Fibroblast of skin of left quadriceps (primary cell): Measurements from ENCODE around the gene SEC63.
A peak's percentile ranks its signal among the peaks of the same experiment; 100 is the strongest.
"Not testable (repeated sequence)": the region's sequence is repeated elsewhere in the genome, so short reads cannot be mapped to it uniquely, and the experiment has no call there.

Source experiments
- DNase-seq, 2 experiments: peaks; one replicate each; pipeline ENCODE4 v3.0.0-alpha.2; 2013; ENCODE audit warnings: low read depth in 2 of 2

SEC63 gene

GRCh38 chr6:107957909-107958688 is at the start of gene SEC63:
Gene SEC63 (minus strand): TSS chr6:107958208. CDS start chr6:107958009, 199 bp downstream.
- DNase-seq = peak; percentile 94 to 95

DNA sequence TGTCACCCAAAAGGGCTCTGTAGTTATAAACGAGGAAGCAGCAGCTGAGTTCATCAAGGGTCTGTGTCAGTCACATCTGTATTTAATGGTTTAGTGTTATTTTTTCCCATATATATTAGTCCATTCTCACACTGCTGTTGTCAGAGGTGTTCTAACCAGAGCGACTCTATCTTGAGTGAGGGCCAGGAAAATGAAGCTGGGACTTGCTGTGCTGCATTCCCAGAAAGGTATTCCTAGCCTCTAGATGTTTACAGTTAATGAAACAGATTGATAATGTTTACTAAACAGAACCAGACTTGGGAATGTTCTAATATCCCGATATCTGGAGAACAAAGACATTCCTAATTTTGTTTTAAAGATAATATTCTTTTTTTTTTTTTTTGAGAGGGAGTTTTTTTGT is 48.0 kb upstream of the SEC63 start:
- DNase-seq = no peak

DNA sequence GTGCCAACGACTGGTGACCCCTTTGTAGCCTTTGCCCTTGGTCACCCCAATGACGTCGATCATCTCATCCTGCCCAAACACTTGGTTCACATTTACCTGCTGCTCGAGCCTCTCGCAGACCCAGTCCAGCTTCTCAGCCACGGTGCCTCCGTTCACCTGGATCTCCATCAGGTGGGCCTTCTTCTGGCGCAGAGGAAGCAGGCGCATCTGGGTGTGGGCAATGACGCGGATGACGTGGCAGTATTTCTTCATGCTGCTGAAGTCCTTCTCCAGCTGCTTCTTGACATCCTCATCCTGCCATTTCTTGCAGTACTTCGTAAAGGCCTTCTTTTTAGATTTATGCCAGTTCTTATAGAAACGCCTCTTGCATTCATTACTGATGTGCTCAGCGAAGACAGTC is 46.9 kb upstream of the SEC63 start:
- no peak for DNase-seq

DNA sequence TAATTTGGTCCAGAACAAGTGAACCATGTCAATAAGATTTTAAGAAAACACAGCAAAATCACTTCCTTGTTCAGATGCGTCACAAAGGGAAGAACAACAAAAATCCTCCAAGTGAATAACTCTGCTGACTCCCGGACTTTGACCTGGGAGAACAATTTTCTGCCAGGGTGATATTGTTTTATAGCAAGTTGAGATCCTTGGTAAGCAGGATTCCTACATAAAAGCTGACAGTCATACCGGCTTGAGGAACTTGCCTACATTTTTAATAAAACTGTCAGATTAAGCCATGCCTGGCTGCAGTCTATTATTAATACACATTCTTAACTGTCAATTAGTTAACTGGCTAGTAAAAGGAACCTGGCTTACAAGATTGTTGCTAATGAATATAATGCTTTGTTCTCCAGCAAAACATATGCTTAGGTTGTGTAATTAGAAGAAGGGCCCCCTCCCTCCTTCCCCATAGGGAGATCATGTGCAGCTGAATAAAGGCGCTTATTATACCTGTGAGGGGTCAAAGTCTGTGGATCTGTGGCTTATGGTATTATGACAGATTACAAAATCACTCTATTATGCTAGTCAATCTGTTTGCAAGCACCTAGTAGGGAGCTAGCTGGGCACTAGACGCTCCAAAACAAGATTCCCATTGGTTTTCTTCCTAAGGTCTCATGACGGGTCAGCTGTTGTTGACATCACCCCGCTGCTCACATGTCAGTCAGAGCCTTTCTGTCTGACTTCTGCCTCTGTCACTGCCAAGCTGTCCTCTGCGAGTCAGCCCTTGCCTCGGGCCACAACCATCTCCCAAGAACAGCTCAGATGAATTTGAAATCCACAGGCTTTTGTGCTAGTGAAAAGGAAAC is 44.6 kb upstream of the SEC63 start:
- no peak for DNase-seq

GRCh38 chr6:108001696-108002231 is 43.8 kb upstream of the SEC63 start:
- DNase-seq = no peak

DNA sequence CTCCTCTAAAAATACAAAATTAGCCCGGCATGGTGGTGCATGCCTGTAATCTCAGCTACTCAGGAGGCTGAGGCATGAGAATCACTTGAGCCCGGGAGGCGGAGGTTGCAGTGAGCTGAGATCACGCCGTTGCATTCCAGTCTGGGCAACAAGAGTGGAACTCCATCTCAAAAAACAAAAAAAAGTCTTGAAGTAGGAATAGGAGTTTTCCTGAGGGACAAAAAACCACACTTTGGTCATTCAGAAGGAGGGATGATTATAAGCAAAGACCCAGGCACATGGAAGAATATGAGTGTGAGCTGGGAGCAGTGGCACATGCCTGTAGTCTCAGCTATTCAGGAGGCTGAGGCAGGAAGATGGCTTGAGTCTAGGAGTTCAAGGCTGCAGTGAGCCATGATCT is 42.3 kb upstream of the SEC63 start:
- not testable (repeated sequence) for DNase-seq

DNA sequence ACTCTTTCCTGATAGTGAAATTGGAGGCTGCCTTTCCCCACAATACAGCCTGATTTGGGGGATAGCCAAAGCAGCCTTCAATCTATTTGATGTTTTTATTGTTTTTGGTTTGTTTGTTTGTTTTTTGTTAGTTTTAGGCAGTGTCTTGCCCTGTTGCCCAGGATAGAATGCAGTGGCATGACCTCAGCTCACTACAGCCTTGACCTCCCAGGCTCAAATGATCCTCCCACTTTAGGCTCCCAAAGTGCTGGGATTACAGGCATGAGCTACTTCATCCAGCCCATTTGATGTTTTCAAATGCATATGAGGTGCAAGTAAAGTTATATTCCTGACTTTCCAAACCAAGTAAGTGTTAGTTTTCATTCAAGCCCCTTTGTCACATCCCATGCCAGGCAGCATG is 41.3 kb upstream of the SEC63 start:
- DNase-seq = no peak

- DNase-seq = no peak
These were observed 34.0 kb upstream of the SEC63 start for GRCh38 chr6:107991772-107992550.

DNA sequence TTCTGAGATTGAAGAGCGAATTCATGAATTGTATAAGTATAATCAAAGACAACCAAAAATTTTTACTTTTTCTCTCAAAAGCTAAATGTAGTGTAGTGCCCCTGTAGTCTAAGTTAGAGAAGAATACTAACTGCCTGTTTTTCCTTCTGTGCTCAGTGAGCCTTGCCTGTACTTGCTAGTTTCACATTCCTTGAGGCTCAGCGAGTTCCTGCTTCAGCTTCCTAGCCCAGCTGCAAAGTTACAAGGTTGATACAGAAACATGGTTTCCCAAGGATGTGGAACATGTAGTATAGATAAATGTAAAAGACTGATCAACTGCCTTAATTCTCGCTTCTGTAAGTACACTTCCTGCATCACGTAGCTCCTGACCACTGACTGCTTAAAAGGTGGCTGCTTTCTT is 33.1 kb upstream of the SEC63 start:
- DNase-seq = no peak

- DNase-seq = not testable (repeated sequence)
These were observed 32.6 kb upstream of the SEC63 start for GRCh38 chr6:107990587-107990986.

DNA sequence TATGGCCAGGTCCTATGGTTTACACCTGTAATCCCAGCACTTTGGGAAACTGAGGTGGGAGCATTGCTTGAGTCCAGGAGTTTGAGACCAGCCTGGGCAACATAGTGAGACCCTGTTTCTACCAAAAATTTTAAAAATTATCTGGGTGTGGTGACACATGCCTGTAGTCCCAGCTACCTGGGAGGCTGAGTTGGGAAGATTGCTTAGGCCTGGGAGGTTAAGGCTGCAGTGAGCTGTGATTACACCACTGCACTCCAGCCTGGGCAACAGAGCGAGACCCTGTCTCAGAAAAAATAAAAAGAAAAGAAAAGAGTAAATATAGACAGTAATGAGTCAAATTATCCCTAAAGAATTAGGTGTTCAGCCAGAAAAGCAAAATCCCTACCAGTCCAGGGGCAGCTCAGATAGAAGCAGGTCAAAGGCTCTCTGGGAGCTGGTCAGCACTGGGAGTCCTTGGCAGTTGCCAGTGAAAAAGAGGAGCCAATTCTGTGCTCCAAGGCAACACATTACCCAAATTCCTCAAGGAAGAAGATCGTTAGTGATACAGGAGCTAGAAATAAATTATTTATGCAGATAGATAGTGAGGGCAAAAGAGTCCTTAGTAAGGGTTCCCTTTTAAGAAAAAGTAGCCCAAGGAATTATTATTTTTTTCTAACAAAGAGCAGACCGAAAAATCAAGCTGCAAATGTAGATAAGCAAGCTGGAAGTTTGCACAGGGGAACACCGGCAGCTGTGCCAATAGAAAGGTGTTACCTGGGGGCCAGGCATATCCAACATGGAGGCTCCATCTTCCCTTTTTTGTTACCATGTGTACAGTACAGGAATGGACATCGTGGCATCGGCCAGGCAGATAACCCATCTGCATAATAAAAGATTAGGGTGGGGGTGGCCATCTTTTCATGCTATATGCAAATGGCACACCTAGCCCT is 31.4 kb upstream of the SEC63 start:
- no peak for DNase-seq

DNA sequence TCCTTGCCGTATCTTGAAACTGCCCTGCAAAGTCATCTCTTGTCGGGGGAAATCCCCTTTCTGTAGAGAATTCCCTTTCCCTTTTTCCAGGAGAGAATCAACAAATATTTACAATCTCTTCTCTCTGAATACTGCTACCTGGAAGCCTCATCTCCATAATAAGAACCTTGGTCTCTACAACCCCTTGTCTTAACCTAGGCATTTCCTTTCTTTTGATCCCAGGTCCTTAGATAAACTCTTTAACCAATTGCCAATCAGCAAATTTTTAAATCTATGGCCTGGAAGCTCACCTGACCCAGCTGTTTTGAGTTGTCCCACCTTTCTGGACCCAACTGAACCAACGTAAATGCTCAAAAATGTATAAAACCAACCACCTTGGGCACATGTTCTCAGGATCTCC is 30.6 kb upstream of the SEC63 start:
- DNase-seq = no peak

DNA sequence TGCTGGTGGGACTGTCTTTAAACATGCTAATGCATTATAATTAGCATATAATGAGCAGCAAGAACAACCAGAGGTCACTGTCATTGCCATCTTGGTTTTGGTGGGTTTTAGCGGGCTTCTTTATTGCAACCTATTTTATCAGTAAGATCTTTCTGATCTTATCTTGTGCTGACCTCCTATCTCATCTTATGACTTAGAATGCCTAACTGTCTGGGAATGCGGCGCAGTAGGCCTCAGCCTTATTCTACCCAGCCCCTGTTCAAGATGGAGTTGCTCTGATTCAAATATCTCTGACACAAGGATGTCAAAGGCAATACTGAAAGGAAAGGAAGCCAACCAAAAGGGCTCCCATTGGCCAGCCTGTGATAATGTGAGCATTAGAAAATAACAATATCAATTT is 29.8 kb upstream of the SEC63 start:
- no peak for DNase-seq

GRCh38 chr6:107985701-107986100 is 27.7 kb upstream of the SEC63 start:
- DNase-seq = no peak

DNA sequence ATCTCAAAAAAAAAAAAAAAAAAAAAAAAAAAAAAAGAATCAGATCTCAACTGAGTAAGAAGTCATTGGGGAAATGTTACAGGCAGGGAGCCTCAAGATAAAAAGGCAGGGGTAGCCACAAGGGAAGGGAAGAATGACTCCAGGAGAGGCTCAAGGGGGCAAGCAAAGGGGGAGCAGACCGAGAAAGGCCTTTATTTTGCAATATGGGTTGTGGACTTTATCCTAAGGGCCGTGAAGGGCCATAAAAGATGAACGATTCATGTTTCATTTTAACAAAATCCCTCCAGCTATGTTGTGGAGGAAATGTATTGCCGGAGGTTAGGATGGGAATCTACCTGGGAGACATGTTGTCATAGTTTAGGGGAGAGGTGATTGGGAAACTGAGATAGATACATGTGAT is 25.8 kb upstream of the SEC63 start:
- no peak for DNase-seq

DNA sequence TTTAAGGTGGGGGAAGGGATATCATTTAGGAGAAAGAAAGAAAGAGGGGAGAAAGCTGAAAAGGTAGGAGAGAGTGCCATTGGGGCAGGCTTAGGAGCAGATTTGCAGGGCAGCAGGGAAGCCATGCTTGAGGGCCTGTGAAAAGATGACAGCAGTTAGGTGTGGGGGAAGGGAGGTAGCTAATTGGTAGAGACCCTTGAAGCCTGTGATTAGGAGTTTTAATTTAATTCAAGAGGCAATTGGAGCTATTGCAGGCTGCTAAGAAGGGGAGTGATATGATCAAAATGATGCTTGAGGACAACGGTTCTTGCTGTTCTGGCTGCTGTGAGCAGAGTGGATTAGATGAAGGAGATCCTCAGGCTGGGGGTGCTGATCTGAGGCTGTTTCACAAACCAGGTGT is 24.5 kb upstream of the SEC63 start:
- no peak for DNase-seq

- no peak for DNase-seq
These were observed 23.7 kb upstream of the SEC63 start for GRCh38 chr6:107981695-107982094.

GRCh38 chr6:107977283-107977682 is 19.3 kb upstream of the SEC63 start:
- DNase-seq = no peak

GRCh38 chr6:107976155-107976783 is 18.3 kb upstream of the SEC63 start:
- no peak for DNase-seq

DNA sequence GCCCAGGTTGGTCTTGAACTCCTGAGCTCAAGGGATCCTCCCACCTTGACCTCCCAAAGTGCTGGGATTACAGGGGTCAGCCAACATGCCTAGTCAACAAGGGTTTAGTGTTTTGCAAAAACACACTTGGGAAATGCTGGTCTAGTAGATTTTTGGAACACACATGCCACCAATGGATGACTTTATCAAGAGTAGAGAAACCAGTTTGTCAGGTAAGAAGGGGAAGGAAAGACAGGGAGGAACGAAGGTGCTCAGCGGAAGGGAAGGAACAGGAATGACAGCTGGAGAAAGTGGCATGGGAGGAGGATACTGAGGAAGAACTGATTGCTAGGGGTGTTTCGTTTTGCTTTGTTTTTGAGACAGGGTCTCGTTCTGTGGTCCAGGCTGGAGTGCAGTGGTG is 15.6 kb upstream of the SEC63 start:
- DNase-seq = no peak
